Measurements from ENCODE around the gene DHCR7.
"Not testable (repeated sequence)": the region's sequence is repeated elsewhere in the genome, so short reads cannot be mapped to it uniquely, and the experiment has no call there.

DHCR7 gene

DNA sequence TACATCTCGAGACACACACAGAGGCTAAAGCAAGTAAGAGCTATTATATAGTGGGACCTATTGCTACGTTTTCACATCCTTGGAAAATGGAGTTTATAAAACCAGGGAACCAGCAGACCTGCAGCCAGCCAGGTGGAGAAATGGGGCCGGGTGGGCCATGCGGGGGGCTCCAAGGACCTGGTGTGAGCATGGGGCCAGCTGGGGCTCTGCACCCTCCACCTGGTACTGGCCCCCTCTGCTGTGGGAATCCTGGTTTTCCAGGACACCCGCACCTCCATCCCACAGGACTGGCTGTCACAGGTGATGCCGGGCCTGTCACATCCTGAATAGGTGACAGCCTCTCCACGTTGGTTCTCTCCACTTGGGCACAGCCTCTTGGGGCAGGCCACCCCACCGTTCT is 11.3 kb downstream of the DHCR7 start:
- DNase-seq: no peak

DNA sequence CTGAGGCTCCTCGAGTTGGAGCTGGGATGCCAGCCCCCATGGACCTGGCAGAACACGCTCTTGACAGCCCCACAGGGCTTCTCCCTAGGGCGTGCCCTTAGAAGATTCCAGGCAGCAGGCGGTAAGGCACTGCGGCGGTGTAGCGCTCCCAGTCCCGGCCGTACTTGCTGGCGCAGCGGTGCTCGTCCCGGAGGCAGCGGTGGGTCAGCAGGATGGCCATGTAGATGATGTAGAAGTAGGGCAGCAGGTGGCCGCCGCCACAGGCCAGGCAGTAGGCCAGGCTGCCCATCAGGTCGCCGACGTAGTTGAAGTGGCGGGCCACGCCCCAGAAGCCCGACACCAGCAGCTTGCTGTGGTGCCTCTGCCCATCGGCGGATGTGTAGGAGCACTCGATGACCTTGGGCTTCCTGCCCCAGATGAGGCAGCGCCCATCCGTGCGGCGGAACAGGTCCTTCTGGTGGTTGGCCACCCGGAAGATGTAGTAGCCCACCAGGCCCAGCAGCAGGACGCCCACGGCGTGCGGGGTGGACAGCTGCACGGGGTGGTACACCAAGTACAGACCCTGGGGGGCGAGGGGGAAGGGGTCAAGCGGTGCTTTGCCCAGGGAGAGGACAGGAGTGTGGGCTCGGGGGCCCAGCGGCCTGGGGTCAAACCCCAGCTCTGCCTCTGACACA is 12.8 kb downstream of the DHCR7 start:
- no peak for DNase-seq

DNA sequence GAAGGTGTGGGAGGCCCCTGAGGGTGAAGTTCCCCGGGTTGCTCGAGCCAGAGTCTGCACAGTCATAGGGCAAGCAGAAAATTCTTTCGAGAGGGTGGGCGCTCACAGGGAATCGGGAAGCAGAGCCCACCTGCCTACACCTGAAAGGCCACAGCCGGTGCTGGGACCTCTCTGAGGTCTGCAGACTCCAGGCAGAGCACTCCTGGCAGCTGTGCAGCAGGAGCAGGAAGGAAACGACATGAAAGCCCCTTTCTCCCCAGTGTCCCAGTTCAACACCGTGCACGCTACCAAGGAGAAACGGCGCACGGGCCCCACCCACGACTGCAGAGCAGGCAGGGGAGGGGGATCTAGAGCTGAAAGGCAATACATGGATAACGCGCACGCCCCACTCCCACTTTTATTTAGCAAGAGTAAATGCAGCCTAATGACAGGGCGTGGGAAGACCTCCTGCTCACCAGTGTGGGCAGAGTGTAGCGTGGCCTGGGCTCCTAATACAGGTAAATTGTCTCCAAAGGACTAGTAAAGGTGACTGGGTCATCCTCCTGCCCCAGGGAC is 13.5 kb downstream of the DHCR7 start:
- no peak for DNase-seq

DNA sequence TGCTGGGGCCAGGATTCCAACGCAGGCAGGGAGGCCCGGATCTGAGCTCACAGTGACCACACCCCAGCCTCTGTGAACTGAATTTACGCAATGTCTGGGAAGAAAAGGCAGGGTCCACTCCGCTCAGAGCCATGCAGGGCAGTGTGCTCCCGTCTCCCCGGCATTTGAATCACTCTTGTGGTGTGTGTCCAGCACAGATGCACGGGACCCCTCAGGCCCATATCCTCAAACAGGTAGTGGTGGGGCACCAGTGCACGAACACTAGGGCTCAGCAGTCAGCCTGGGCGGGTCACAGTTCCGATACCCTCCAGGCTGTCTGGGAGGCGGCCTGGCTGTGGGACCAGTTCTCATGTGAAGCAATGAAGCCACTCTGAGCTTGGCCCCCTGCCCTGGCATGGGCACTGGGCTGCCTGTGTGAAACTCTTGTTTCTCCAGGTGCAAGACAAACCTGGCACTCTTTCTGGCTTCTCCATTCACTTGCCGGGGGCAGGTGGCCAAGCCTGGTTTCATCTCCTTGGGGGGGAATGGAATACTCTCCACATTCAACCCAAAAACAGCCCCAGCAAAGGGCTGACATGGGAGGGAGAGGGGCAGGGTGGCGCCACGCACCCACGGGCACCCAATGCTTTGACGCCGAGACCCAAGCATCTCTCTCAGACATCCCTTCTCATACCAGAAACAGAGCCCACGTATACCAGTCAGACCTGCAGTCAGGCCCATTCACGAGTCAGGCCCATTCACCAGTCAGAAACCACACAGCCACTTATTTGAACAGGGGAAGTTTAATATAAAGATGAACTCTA is 14.3 kb downstream of the DHCR7 start:
- no peak for DNase-seq

DNA sequence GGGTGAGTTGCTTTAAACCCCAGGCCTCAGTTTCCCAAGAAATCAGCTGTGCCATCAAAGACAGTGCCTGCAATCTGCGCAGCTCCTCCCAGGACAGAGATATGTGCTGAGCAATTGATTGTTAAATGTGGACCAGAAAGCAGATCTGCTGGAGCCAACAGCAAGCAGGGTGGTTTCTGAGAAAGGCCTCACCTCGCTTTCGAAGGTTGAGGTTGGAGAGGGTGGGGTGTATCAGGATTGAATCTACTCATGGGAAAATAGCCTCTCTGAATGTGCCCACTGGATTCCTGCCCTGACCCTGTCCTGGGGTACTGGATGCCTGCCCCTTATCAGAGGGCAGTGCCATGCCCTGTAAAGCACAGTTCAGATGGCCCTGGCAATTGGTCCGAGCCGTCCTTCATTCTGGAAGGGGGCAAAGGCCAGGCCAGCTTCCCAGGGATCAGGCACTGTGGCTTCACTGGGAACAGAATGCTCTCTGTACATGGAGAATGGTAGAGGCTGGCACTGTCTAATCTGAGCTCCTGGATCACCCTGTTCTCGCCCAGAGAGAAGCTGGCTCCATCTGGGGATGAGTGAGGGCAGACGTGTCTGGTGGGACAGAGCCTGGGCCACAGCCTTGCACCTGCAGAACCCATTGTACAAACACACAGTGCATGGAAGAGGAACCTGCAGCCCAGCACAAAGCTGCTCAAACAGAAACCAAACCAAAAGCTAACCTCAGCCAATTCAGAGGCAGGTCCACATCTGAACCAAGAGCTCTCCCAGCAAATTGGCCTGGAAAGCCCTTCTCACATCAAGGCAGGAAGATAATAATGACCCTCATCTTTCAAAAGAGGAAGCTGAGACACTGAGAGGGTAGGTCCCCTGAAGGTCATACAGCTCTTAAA is 15.2 kb downstream of the DHCR7 start:
- no peak for DNase-seq

DNA sequence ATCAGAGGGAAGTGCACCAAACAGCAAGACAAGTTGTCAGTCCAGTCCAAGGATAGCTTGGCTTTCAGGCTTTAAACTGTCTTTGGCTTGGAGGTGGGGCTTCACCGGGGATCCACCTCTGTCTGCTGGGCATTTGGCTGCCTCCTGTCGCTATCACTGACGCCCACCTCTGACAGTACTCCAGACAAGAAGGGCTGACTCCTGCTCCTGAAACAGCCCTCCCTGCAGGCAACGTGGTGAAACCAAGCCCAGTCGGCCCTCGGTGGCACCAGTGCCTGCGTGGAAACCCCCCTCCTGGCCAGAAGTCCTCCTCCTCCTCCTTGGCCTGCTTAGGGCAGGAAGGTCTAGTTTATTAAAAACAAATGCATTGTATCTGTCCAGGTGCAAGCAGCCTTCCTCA is 16.9 kb downstream of the DHCR7 start:
- DNase-seq: no peak

DNA sequence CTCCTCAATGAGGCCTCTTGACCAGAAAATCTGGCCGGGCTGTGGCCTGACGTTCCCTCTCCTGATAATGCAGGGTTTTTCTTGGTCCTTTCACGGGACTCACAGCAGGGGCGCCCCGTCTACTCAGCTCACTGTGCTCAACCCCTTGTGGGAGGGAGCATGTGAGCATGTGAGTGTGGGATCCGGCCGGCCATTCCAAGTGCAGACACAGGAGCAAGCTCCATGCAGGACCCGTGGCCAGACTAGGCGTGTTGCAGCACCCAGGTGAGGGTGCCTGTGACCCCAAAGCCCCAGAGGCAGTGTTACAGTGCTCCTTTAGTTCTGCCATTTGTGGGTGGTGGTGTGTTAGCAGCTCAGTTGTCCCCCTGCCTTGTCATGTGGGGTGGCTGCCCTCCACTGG is 18.0 kb downstream of the DHCR7 start:
- no peak for DNase-seq

DNA sequence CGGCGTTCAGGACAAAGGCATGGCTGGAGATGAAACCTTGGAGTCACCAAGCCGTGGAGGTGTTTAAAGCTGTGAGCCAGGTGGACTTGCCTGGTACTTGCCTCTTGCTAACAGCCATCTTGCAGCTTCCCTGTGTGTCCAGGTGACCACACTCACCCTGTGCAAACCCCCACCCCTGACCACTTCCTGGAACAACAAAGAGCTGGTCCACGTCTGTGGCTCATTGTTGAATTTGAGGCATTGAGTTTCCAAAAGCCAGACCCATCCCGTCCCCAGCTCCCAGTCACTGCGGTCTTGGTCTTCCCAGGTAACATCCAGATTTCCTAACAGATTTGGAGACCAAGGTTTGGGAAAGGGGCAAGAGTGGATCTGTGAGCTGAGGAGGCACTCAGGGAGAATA is 18.5 kb downstream of the DHCR7 start:
- no peak for DNase-seq

DNA sequence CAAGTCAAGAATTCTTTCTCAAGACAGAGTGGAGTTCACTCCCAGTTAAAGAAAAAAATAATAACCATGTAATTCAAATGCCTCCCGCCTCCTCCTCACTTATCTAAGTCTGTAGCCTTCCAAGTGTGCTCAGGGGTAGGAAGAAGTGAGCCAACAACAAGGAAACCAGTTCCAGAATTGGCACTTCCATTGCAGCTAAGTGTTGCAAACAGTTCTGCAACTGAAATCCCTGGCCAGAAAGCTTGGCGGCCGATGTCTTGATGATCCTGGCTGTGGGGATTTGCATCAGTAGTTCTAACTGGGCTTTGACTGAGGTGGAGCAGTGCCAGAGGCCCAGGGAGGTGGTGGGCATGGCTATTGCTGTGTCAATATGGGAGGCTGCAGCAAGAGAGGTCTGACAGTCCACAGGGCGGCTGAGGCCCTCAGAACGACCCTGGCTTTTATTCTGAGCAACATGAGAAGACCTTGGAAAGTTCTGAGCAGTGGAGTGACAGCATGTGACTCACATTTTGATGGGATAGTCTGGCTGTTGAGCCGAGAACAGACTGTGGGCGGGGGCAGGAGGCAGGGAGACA is 19.2 kb downstream of the DHCR7 start:
- DNase-seq: no peak

DNA sequence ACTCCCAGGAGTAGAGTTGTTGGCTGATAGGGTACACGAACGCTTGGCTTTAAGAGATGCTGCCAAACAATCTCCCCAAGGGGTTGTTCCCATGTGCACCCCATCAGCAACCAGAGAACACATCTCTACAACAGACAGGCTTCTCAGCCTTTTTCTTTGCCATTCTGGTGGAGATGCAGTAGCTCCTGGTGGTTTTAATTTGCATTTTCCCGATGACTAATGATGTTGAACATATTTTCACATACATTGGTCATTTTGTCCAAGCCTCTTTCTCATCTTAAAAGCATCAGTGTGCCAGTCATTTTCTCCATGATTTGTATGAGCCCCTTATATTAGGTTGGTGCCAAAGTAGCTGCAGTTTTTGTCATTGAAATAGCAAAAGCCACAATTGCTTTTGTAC is 21.8 kb downstream of the DHCR7 start:
- DNase-seq: no peak

DNA sequence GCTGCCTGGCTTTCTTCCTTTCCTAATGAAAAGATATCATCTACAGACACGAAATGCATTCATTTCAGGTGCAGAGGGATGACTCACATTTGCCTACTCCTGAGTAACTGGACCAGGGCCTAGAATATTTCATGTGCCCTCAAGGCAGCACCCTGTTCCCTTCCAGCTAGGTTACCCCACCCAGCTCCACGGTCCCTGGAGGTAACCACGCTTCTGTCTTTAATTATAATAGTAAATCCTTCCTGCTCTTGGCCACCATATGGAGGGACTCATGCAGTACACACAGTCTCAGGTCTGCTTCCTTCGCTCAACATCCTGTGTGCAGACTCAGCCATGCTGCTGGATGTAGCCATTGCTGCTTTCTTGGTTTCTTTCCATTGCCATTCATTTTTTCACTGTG is 22.3 kb downstream of the DHCR7 start:
- DNase-seq: no peak

DNA sequence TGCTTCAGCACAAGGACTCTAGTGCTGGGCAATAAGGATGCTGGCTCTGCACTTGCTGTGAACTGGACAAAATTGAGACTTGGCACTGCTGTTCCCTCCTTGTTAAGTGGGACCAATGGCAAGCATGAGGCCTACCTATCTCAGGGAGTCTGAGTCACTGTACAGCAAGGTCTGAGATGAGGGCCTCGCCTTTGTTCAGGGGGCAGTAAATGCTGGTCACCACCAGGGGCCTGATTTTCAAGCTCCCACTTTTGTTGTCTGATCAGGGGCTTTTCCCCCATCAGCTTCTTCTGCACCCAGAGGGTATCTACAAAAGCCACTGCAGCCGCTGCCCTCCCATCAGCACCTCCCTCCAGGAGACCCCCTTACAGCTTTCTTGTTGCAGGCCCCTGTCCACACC is 22.8 kb downstream of the DHCR7 start:
- DNase-seq: no peak

DNA sequence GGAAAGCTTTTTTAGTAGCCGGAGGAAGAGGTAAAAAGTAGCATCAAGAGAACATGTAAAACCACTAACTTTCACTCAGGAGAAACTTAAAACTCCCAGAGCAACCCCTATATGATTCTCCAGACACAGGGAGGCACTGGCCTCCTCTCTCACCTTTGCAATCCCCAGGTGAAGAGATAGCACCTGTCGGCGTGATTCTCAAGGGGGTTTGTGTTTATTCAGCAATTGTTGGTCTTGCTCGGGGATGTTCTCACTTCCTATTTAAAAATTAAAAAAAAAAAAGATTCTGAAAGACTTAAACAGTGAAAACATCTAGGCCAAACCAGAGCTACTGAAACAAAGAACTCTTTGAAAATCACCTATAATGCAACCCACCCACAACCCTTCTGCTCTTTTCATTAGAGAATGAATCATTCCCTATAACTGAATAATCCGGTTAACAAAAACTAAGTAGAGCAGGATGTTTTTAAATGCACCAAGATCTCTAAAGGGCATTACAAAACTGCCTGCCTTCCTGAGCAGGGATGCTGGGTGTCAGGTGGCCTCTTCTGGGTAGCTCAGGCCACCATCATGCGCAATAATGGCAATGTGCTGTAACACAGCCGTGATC is 24.9 kb downstream of the DHCR7 start:
- no peak for DNase-seq

DNA sequence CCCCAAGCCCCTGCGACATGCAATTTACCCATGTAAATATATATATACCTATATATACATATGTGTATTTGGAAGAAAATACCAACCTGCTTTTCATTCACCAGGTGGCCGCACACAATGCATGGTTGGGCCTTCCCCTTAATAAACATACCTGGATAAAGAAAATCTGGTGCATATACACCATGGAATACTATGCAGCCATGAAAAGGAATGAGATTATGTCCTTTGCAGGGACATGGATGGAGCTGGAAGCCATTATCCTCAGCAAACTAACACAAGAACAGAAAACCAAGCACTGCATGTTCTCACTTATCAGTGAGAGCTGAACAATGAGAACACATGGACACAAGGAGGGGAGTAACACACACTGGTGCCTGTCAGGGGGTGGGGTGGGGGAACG is 25.9 kb downstream of the DHCR7 start:
- DNase-seq: not testable (repeated sequence)

DNA sequence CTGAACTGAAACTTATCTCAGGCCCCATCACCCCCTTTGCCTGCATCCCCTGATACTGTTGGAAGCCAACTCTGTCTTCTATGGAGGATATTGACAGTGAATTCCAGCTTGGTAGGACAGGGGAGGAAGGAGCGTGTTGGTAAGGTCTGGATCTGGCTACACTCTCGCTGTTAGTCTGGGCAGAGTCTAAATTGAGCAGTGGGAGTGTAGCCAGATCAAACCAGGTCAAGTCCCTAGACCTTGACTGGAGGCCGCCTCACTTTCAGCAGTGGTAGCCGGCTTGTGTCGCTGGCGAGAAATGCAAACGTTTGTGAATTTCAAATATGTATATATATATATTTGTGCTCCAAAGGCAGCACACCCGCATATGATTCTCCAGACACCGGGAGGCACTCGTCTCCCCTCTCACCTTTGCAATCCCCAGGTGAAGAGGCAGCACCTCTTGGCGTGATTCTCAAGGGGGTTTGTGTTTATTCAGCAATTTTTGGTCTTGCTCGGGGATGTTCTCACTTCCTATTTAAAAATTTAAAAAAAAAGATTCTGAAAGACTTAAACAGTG is 26.7 kb downstream of the DHCR7 start:
- no peak for DNase-seq

DNA sequence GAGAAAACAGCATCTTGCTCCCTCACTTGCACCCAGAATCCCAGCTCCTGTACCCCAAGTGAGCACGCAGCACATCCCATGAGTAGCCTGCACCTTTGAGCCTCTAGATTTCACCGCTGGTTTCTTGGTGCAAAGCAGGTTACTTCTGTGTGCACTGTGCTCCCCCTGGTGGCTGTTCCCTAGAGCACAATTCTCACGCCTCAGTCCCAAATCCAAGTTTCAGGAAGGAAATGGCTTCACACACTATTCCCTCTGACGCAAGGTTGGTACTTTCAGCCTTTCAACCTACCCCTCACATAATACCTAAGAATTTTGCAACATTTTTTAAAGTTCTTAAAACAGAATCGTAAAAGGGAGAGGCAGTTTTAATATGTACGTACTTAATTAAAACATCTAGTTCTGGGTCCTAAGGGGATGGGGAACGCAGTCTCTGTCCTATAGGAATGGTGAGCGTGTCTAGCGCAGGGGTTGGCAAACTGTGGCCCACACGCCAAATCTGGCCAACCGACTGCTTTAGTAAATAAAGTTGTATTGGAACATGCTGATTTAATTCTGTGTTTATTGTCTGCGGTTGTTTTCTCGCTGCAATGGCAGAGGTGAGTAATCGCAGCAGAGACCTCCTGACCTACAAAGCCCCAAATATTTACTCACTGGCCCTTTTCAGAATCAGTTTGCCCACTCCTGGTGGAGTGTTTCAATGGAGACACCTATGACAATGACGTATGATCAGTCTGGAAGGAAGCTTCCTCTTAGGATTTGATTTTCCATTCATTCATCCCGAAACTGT is 27.5 kb downstream of the DHCR7 start:
- no peak for DNase-seq

DNA sequence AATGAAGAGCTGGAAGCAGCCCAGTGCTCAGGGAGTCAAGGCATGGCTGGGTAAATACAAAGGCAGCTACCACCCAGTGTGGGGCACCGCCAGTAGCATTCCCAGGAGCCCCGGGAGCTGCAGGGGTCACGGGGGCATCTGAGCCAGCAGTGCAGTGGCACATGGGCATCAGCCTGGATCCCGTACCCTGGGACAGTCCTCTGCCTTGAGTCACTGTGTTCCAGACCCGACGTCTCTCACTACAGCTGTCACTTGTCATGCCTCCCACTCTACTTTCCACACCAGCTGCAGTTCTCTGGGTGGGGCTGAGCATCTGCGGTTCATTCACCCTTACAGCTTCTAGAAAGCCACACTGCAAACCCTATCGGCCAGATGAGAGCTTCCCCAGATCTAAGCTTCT is 29.6 kb downstream of the DHCR7 start:
- DNase-seq: no peak

DNA sequence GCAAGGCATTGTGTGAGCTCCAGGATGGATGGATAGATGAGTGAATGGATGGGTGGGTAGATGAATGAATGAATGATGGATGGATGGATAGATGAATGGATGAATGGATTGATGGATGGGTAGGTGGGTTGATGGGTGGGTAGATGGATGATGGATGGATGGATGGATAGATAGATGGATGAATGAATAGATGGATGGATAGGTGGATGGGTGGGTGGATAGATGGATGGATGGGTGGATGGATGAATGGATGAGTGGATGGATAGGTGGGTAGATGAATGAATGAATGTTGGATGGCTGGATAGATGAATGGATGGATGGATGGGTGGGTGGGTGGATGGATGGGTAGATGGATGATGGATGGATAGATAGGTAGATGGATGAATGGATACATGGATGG is 33.5 kb downstream of the DHCR7 start:
- no peak for DNase-seq

DNA sequence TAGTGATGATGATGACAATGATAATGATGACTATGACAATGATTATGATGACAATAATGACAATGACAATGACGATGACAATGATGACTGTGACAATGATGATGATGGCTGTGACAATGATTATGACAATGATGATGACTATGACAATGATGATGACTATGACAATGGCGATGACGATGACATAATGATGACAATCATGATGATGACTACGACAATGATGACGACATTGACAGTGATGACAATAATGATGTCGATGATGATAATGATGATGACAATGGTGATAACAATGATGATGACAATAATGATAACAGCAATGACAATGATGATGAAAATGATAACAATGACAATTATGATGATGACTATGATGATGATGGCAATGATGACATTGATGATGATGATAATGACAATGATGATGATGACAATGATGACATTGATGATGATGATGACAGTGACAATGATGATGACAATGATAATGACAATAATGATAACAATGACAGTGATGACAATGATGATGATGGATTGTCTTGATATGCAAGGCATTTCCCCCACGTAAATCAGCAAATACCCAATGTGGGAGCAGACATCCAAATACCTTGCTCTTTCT is 37.7 kb downstream of the DHCR7 start:
- no peak for DNase-seq

DNA sequence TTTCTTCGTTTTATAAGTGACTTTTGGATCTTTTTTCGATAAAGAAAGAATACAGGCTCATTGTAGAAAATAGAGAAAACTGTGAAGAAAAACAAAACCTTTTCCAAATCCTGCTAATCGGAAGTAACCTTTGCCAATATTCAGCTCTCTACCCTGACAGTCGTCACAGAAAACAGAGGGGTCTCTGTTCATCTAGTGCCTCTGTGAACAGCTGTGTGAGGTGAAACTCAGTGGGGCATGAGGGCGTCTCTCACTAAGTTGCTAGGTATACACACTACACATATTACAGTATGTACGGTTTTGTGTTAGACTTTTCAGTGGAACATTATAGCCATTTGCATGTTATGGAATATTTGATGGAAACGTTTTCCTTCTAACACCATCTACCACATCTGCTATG is 39.4 kb downstream of the DHCR7 start:
- DNase-seq: no peak

DNA sequence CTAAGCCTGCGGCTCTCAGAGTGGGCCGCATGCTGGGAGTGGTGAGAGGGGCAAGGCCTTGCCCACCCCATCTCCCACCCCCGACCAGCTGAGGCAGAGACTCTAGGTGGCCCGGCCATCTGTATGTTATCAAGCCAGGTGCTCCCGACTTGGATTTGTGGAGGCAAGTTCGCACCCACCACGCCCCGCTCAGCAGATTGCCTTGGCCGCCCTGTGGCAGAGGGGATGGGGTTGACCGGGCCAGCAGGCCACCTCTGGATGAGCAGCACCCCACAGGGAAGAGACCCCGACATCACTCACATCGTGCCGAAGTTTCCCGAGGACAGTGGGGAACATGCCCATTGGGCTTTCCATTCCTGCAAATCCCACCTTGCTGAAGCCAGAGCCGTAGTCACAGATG is 40.8 kb downstream of the DHCR7 start:
- DNase-seq: no peak
